Panc1 (cell line): ENCODE measurements around the gene NPHP4. TPM values are rescaled to one million over a fixed set of nuclear protein-coding genes. Genes with fewer than 3 reads are reported as not detected.

Source experiments
- ATAC-seq: fragments of 200-7000 bp; cut with Tn5 transposase; 2 replicates; pipeline ENCODE4 v1.9.1; 2020; ENCODE audit warnings: mild to moderate bottlenecking, moderate library complexity
- BruUV-seq: library from RNA; stranded (reverse); fragments of 400-500 nt; replicated peaks from 2 replicates; lab custom pipeline; 2021; lab: Mats Ljungman, UMichigan
- CTCF ChIA-PET: fragments of 300-600 bp; sonication (Branson Sonifier 250); formaldehyde crosslinking; loops from one replicate; lab custom pipeline; 2022; ENCODE audit warnings: antibody characterized with exemption; lab: Charles Lee
- POLR2A ChIA-PET: fragments of 300-600 bp; sonication (Branson Sonifier 250); formaldehyde crosslinking; loops from one replicate; lab custom pipeline; 2022; ENCODE audit warnings: antibody characterized with exemption; lab: Charles Lee
- DNase-seq: peaks from one replicate; pipeline ENCODE4 v3.0.0-alpha.2; 2010; ENCODE audit warnings: low read depth, low spot score
- H3K27ac ChIP-seq: 2 replicates; pipeline ENCODE4 v1.5.1; 2011; ENCODE audit warnings: mild to moderate bottlenecking, low read length, inconsistent platforms
- H3K27me3 ChIP-seq: fragments of 200-500 bp; sonication (Bioruptor generic); 2 replicates; pipeline ENCODE4 v1.6.0; 2014; ENCODE audit warnings: low read length, inconsistent platforms; ENCODE audit not compliant: control insufficient read depth, insufficient read depth
- H3K36me3 ChIP-seq: fragments of 200-500 bp; sonication (Bioruptor generic); 2 replicates; pipeline ENCODE4 v1.5.1; 2014; ENCODE audit warnings: inconsistent platforms, mild to moderate bottlenecking, low read length, moderate library complexity; ENCODE audit not compliant: control insufficient read depth, insufficient read depth
- H3K4me1 ChIP-seq: 2 replicates; pipeline ENCODE4 v1.5.1; 2011; ENCODE audit warnings: inconsistent platforms, mild to moderate bottlenecking, low read length, moderate library complexity; ENCODE audit not compliant: control insufficient read depth, insufficient read depth
- H3K4me3 ChIP-seq, 2 experiments: 2 replicates each; pipeline ENCODE4 v1.5.1; 2011 to 2012; ENCODE audit warnings: low read depth in 2 of 2, low read length in 2 of 2, mild to moderate bottlenecking in 2 of 2, inconsistent platforms in 1 of 2, moderate library complexity in 1 of 2
- H3K9me3 ChIP-seq: fragments of 200-500 bp; sonication (Bioruptor generic); 2 replicates; pipeline ENCODE4 v1.5.1; 2014; ENCODE audit warnings: low read depth, mild to moderate bottlenecking, inconsistent platforms, low read length, moderate library complexity; ENCODE audit not compliant: control insufficient read depth, insufficient read depth
- POLR2AphosphoS5 ChIP-seq: IDR thresholded peaks from 2 replicates; pipeline ENCODE4 v1.6.1; 2012; ENCODE audit warnings: mild to moderate bottlenecking, low read depth, low read length, moderate library complexity
- SIN3A ChIP-seq: IDR thresholded peaks from 2 replicates; pipeline ENCODE4 v1.6.1; 2012; ENCODE audit warnings: low read depth, mild to moderate bottlenecking, low read length, moderate library complexity, borderline replicate concordance; ENCODE audit not compliant: insufficient read depth
- TCF7L2 ChIP-seq: IDR thresholded peaks from 2 replicates; pipeline ENCODE4 v1.6.1; 2011; ENCODE audit warnings: mild to moderate bottlenecking, low read depth, low read length, inconsistent platforms
- in situ Hi-C: cut with HindIII; loops from 2 replicates; pipeline ENCODE4 v1.10.0; 2016; ENCODE audit warnings: low sequenced_read_pairs, low pct_unique_long_range_greater_than_20kb
- intact Hi-C: fragments of 100-400 bp; cut with micrococcal nuclease; formaldehyde crosslinking; loops from one replicate; pipeline ENCODE4 v1.10.0; 2022; ENCODE audit not compliant: unreplicated experiment
- total RNA-seq: library from RNA; stranded (reverse); gene quantifications from one replicate; pipeline ENCODE4 v1.2.1, GENCODE V29; 2021; ENCODE audit not compliant: unreplicated experiment
- TF ChIP-seq, protein P1 (sequence below), 2 experiments: IDR thresholded peaks; 2 replicates each; pipeline ENCODE4 v1.6.1; 2011 to 2012; ENCODE audit warnings: low read depth in 2 of 2, control low read depth in 1 of 2, low read length in 1 of 2, mild to moderate bottlenecking in 1 of 2, moderate library complexity in 1 of 2; ENCODE audit not compliant: insufficient read depth in 1 of 2
- TF ChIP-seq, protein P2 (sequence below): fragments of 450-650 bp; IDR thresholded peaks from 2 replicates; pipeline ENCODE4 v1.5.1; 2017; ENCODE audit warnings: mild to moderate bottlenecking

NPHP4 gene
- total RNA-seq, 1 experiment from 2014 or later = 20.1 TPM

DNA sequence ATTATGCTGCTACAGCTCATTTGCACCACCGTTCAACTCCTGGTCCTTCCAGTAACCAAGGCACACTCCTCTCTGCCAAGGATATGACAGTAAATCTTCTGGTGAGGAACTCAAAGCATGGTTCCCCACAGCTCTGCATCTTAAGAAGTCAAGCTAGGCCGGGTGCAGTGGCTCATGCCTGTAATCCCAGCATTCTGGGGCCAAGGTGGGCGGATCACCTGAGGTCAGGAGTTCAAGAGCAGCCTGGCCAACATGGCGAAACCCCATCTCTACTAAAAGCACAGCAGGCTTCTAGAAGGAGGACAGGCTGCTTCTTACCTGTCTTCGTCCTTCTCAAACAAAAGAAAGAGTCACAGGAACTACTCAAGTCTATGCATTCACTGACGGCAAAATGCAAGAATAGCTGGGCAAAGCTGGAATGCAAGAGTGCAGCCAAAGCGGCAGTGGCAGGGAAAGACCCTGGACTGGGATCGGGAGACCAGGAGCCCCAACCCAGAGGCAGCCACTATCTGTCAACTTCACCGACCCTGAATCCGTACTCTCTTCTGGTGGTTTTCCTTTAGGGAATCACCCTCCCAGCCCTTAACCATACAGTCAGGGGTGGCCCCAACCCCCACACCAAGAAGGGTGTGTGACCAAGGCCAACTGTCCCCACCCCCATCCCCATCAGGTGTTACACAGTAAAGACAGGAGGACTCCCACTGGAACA lies 75.5 kb downstream of the NPHP4 start:
- TF ChIP-seq SIN3A (no peak), TCF7L2 (no peak), POLR2AphosphoS5 (no peak)
- TF ChIP-seq, protein P1, sequence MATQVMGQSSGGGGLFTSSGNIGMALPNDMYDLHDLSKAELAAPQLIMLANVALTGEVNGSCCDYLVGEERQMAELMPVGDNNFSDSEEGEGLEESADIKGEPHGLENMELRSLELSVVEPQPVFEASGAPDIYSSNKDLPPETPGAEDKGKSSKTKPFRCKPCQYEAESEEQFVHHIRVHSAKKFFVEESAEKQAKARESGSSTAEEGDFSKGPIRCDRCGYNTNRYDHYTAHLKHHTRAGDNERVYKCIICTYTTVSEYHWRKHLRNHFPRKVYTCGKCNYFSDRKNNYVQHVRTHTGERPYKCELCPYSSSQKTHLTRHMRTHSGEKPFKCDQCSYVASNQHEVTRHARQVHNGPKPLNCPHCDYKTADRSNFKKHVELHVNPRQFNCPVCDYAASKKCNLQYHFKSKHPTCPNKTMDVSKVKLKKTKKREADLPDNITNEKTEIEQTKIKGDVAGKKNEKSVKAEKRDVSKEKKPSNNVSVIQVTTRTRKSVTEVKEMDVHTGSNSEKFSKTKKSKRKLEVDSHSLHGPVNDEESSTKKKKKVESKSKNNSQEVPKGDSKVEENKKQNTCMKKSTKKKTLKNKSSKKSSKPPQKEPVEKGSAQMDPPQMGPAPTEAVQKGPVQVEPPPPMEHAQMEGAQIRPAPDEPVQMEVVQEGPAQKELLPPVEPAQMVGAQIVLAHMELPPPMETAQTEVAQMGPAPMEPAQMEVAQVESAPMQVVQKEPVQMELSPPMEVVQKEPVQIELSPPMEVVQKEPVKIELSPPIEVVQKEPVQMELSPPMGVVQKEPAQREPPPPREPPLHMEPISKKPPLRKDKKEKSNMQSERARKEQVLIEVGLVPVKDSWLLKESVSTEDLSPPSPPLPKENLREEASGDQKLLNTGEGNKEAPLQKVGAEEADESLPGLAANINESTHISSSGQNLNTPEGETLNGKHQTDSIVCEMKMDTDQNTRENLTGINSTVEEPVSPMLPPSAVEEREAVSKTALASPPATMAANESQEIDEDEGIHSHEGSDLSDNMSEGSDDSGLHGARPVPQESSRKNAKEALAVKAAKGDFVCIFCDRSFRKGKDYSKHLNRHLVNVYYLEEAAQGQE (IDR thresholded peaks at IDR 0.05; ENCODE audit: insufficient read depth in 1 of 2, low read depth in 2 of 2, low read length in 1 of 2) = no peak
- TF ChIP-seq, protein P2, sequence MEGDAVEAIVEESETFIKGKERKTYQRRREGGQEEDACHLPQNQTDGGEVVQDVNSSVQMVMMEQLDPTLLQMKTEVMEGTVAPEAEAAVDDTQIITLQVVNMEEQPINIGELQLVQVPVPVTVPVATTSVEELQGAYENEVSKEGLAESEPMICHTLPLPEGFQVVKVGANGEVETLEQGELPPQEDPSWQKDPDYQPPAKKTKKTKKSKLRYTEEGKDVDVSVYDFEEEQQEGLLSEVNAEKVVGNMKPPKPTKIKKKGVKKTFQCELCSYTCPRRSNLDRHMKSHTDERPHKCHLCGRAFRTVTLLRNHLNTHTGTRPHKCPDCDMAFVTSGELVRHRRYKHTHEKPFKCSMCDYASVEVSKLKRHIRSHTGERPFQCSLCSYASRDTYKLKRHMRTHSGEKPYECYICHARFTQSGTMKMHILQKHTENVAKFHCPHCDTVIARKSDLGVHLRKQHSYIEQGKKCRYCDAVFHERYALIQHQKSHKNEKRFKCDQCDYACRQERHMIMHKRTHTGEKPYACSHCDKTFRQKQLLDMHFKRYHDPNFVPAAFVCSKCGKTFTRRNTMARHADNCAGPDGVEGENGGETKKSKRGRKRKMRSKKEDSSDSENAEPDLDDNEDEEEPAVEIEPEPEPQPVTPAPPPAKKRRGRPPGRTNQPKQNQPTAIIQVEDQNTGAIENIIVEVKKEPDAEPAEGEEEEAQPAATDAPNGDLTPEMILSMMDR = no peak
- no peaks in the 10 kb centered on the region for H3K4me1 ChIP-seq
- ATAC-seq (no peak), DNase-seq (no peak)
- in situ Hi-C loops (no loop called here), intact Hi-C loops (no loop called here)
- H3K9me3 ChIP-seq = no peaks in the 10 kb centered on the region
- H3K4me3 ChIP-seq = no peak overlapping the region
- ChIA-PET POLR2A (no interaction called here), CTCF (interaction anchor here (0.6 kb wide), 1 partner anchor 15 kb away, joined by 7 read pairs; no protein-coding TSS in a partner anchor)
- H3K36me3 ChIP-seq = no peaks in the 10 kb centered on the region; the same call in 1 of the 2 replicates
- BruUV-seq = no TSS peak
- H3K27ac ChIP-seq = no peak overlapping the region
- H3K27me3 ChIP-seq = no peaks in the 10 kb centered on the region

DNA sequence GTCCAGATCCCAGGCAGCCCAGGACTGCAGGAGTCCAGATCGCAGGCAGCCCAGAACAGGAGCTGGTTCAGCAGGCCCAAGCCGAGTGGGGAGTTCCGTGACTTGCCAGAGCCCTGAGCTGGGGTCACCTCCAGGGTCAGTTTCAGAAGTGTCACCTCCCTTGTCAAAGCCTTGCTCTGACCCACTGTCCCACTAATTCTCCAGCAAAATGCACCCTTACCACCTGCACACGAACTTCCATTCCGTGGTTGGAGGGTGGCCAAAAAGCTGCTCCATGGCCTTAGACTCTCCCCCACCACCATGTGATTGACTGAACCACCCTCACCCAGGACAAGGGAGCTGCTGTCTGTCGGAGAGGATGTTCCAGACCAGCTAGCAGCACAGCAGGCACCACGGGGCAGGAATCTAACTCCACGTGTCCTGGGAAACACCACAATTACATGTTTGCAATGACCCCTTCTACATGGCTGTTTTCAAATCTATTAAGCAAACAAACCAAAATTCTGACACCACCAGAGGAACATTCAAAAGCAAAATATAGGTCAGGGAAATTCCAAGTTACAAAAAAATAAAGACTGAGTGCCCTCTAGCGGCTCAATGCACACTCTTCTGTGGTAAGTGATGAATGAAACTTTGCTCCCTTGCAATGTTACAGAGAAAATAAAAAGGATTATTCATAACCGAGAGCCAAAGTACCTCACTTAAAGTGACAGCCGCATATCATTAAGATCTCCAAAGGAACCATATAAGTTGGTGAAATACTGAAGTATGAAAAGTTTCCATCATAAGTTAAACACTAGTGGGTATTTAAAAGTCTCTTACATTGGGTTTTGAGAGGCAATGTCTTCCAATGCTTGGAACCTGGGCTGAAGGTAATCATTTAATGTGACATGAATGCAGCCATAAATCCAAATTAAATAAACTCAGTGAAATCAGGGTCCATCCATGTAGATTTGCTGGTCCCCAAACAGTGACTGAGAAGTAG lies 76.3 kb downstream of the NPHP4 start:
- ATAC-seq (peak; percentile 85), DNase-seq (peak; percentile 25)
- Histone ChIP-seq H3K4me3 (no peak overlapping the region), H3K27me3 (no peaks in the 10 kb centered on the region), H3K4me1 (no peaks in the 10 kb centered on the region), H3K9me3 (no peaks in the 10 kb centered on the region), H3K36me3 (no peaks in the 10 kb centered on the region; the same call in 1 of the 2 replicates), H3K27ac (no peak overlapping the region)
- intact Hi-C loops (no loop called here), in situ Hi-C loops (no loop called here)
- no peak for TF ChIP-seq SIN3A
- TF ChIP-seq, protein P1 (IDR thresholded peaks at IDR 0.05; ENCODE audit: insufficient read depth in 1 of 2, low read depth in 2 of 2, low read length in 1 of 2) = no peak
- no peak for TF ChIP-seq TCF7L2
- TF ChIP-seq, protein P2 = peak; percentile 85
- no peak for TF ChIP-seq POLR2AphosphoS5
- CTCF ChIA-PET = no interaction called here
- no TSS peak for BruUV-seq
- POLR2A ChIA-PET = no interaction called here
